ENCODE results near the gene EMP3.
A peak's percentile ranks its signal among the peaks of the same experiment; 100 is the strongest.
"Not testable (repeated sequence)": the region's sequence is repeated elsewhere in the genome, so short reads cannot be mapped to it uniquely, and the experiment has no call there.

EMP3 gene, protein sequence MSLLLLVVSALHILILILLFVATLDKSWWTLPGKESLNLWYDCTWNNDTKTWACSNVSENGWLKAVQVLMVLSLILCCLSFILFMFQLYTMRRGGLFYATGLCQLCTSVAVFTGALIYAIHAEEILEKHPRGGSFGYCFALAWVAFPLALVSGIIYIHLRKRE

DNA sequence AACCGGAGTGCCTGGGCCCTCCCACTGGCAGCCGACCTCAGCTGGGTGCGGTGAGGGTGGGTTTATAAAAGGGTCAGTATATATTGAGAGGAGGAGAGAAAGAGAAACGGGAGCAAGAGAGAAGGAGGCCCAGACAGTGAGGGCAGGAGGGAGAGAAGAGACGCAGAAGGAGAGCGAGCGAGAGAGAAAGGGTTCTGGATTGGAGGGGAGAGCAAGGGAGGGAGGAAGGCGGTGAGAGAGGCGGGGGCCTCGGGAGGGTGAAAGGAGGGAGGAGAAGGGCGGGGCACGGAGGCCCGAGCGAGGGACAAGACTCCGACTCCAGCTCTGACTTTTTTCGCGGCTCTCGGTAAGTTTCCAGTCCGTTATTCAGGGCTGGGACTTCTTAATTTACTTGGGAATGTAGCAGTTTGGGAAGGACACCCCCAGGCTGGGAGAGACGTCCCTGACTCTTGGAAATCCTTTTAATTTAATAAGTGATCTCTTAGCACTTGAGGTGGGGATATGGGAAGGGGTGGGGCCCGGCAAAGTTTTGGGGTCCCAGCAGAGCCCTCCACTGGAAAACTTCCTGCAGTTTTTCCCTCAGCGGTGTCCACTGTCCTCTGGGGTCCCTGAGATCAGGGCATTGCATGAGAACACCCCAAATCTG is at the start of gene EMP3:
Gene EMP3 (plus strand): TSS at position 288 of the 646 bp plus-strand sequence. CDS start 1,293 bp downstream, outside the sequence.
- DNase-seq (ENCODE audit: low read depth in 2 of 2) = peak; percentile 78 to 81

DNA sequence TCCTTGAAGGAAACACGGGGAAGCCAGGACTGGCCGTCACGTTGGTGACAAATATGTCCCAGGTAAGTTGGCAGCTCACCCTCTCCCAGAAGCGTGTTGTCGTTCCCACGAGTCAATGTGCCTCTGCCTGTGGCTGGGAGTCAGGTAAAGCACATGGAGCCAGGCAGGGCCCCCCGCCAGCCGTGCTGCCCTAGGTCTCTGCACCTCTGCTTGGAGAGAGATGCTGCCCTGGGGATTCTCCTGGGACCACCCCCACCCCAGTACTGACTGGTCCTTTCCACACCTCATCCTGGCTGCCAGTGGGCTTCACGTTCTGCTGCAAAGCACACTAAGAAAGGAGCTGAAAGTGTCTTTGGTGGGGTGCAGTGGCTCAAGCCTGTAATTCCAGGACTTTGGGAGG is 45.6 kb upstream of the EMP3 start:
- DNase-seq (ENCODE audit: low read depth in 2 of 2) = no peak

- no peak for DNase-seq (ENCODE audit: low read depth in 2 of 2)
These were observed 41.4 kb upstream of the EMP3 start for GRCh38 chr19:48283908-48284307.

GRCh38 chr19:48284896-48285295 is 40.5 kb upstream of the EMP3 start:
- DNase-seq (ENCODE audit: low read depth in 2 of 2) = no peak

GRCh38 chr19:48287748-48288147 is 37.6 kb upstream of the EMP3 start:
- DNase-seq (ENCODE audit: low read depth in 2 of 2) = no peak

- no peak for DNase-seq (ENCODE audit: low read depth in 2 of 2)
These were observed 35.0 kb upstream of the EMP3 start for GRCh38 chr19:48290401-48290770.

- peak in 1 of 2 donors; percentile 19 for DNase-seq (ENCODE audit: low read depth in 2 of 2)
These were observed 34.4 kb upstream of the EMP3 start for GRCh38 chr19:48290771-48291488.

- DNase-seq (ENCODE audit: low read depth in 2 of 2) = not testable (repeated sequence)
These were observed 33.9 kb upstream of the EMP3 start for GRCh38 chr19:48291489-48291815.

DNA sequence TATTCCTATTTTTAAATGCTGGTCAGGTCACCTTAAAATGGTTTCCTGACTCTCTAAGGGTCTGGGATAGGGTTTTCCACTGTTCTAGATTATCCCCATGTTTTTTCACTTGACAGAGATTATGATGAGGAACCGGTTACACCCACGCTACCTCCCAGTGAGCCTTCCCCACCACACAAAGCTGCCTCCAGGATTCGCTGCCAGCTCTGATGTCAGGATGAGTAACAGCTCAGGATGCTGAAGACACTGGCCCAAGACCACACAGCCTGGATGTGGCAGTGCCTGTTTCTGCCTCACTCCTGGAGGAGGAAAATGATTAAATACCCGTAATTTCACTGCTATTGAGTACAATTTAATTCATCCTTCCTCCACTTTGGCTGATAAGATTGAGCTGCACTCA is 32.6 kb upstream of the EMP3 start:
- DNase-seq (ENCODE audit: low read depth in 2 of 2) = no peak

GRCh38 chr19:48295458-48295857 is 29.9 kb upstream of the EMP3 start:
- no peak for DNase-seq (ENCODE audit: low read depth in 2 of 2)

DNA sequence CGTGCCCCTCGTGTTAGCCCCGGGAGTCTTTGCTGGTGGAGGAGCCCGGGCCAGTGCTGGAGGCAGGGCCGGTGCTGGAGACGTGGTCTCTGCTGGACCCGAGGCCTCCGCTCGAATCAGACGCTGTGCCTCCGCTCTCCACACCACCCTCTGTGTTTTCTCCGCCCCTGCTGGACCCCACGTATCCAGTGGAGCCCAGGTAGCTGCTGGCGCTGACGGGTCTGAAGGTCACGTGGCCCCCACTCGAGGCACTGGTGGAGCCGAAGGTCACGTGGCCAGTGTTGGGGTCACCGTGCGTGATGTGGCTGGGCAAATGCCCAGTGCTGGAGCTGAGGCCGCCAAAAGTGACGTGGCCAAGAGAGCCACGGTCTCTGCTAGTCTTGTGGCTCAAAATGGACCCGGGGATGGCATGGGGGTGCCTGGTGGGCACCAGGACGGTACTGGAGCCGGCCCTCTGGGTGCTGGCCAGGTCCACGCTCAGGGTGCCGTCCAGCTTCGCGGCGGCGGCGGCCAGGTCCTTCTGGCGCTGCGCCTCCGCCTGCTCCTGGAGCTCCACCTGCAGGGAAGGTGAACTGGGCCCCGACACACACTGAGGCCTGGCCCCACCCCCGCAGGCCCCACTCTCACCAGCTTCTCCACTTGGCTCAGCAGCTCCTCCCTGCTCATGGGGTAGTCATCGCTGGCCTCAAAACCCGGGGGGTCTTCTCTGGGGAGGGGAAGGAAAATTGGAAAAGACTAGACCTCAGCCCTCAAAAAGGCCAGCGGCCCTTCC is 28.2 kb upstream of the EMP3 start:
- DNase-seq (ENCODE audit: low read depth in 2 of 2) = no peak

DNA sequence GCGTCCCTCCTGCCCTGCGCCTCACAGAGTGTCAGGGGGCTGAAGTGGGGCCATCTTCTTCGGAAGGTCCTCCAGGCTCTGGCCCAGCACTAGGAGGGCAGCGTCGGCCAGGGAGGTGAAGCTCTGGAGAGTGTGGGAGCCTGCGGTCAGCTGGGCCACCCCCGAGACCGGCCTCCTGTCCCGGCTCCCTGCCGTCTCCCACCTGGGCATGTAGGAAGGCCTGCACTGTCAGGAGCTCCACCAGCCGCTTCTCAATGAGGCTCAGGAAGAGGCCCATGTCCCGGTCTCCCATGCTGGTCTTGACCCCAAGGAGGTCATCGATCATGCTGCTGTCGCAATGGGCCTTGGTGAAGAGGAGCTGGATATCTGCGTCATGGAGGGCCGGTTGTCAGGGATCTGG is 27.4 kb upstream of the EMP3 start:
- no peak for DNase-seq (ENCODE audit: low read depth in 2 of 2)

DNA sequence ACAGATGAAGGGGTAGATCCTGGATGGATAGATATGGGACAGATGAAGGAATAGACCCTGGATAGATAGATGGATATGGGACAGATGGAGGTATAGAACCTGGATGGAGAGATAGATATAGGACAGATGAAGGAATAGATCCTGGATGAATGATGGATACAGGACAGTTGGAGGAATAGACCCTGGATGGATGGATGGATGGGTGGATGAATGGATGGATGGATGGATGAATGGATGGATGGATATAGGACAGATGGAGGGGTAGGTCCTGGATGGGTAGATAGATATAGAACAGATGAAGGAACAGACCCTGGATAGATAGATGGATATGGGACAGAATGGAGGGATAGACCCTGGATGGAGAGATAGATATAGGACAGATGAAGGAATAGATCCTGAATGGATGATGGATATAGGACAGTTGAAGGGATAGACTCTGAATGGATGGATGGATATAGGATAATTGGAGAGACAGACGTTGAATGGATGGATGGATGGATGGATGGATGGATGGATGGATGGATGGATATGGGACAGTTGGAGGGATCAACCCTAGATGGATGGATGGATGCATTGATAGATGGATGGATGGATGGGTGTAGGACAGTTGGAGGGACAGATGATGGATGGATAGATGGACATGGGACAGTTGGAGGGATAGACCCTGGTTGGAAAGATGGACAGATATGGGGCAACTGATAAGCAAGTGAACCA is 23.3 kb upstream of the EMP3 start:
- no peak for DNase-seq (ENCODE audit: low read depth in 2 of 2)

DNA sequence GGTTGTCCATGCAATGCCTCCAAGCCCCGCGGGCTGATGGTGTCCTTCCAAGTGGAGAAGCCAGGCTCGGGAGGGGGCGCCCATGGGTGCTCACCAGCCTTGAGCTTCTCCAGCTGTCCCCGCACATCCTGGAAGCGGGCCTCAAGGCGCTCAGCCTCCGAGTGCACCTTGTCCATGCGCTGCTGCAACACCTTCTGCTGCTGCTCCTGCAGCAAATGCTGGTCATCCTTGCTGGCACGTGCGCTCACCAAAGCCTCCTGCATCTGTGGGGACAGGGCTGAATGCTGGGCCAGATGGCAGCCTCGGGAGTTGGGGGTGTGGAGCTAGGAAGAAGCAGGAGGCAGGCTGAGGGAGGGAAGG is 22.8 kb upstream of the EMP3 start:
- DNase-seq (ENCODE audit: low read depth in 2 of 2) = no peak

DNA sequence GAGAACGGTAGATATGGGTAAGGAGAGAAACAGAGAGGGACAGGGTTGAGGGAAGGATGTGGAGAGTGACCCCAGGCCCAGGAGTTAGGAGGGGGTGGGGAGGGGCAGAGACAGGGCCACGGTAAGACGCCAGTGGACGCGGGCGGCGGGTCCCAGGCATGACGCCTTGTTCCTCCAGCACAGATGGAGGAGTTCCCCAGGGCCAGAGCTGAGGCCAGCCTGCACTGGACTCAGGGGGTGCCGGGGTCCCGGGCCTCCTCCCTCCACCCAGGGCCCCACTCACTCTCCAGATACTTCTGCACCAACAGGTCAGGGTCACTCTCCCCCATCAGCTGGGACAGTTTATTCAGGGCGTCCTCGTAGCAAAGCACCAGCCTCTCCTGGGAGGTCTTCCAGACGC is 22.0 kb upstream of the EMP3 start:
- DNase-seq (ENCODE audit: low read depth in 2 of 2) = no peak

DNA sequence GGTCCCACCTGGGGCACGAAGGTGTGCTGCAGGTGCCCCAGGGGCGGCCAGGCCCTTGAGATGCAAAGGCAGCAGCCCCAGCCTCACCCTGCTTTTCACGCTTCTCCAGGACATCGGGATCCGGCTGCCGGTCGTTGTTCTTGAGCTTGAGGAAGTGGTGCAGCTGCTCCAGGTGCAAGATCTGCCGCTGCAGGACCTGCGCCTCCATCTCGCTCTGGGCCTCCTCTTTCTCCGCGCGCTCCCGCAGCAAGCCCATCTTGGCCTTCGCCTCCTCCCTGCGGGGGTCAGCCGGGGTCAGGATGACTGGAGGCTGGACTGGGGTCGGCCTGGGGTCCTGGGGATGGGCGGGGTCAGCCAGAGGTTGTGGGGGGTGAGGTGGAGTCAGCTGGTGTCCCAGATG is 21.5 kb upstream of the EMP3 start:
- DNase-seq (ENCODE audit: low read depth in 2 of 2) = no peak

DNA sequence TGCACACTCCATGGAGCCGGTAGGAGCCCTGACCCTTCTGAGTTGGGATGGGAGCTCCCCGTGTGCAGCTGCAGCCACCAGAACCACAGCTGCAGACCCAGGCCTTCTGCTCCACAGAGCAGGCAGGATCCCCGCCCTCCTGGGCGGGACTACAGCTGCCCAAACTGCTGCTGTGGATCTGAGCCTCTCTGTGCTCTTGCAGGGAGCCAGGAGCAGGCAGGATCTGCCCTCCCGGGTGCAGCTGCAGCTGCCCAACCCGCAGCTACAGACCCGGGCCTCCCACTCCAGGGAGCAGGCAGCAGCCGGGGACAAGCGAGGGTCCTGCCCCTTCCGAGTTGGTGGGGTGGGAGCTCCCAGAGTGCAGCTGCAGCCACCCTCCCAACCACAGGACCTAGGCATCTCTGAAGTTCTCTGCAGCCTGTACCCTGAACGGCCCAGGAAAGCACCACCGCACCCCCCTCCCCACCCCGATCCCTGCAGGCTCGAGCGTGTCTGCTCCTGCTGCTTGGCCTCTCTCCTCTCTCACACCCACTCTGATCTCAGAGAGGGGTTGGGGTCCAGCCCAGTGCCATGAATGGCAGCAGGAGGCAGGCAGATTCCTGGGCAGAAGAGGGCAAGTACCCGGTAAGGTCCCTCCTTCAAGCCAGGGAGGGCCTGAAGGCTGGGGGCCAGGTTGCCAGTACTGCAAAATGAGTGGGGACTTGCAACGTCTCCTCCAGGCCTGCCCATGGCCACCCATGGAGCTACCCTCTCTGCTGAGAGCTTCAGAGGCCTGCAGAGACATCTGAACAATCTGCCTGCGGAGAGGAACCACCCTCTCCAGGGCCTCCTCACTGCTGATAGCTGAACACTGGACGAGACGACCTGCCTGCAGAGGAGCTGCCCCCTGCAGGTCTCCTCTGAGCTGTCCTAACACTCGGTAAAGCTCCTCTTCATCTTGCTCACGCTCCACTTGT is 16.4 kb upstream of the EMP3 start:
- DNase-seq (ENCODE audit: low read depth in 2 of 2) = no peak

GRCh38 chr19:48309731-48310130 is 15.6 kb upstream of the EMP3 start:
- DNase-seq (ENCODE audit: low read depth in 2 of 2) = not testable (repeated sequence)

DNA sequence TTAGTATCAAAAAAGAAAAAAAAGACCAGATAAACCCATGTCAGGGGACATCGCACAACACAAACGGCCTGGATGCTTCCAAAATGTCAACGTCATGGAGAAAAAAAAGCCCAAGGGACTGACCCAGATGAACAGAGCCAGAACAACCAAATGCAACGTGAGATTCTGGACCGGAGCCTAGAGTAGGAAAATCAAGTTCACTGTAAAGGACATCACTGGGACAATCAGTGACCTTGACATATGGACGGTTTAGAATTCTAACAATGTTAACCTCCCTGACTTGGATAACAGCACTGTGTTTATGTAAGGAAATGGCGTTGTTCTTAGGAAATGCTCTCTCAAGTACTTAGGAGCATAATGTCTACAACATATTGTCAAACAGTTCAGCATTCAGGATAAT is 15.1 kb upstream of the EMP3 start:
- DNase-seq (ENCODE audit: low read depth in 2 of 2) = no peak

- DNase-seq (ENCODE audit: low read depth in 2 of 2) = no peak
These were observed 14.0 kb upstream of the EMP3 start for GRCh38 chr19:48311384-48311783.

GRCh38 chr19:48315712-48316111 is 9.6 kb upstream of the EMP3 start:
- no peak for DNase-seq (ENCODE audit: low read depth in 2 of 2)
